Liver (tissue), 3 donors: Measurements from ENCODE around the gene PTPN20.
"Not testable (repeated sequence)": the region's sequence is repeated elsewhere in the genome, so short reads cannot be mapped to it uniquely, and the experiment has no call there.

Experiments
- EGR1 ChIP-seq, 2 donors: IDR thresholded peaks; 2 replicates each; pipeline ENCODE4 v1.6.1; 2016 to 2018; ENCODE audit warnings: antibody characterized with exemption in 2 of 2, low read depth in 2 of 2
- JUND ChIP-seq, 2 donors: IDR thresholded peaks; 2 replicates each; pipeline ENCODE4 v1.6.1; 2016; ENCODE audit warnings: antibody characterized with exemption in 2 of 2
- NR2F2 ChIP-seq: IDR thresholded peaks from 2 replicates; pipeline ENCODE4 v1.6.1; 2016; ENCODE audit warnings: antibody characterized with exemption
- RAD21 ChIP-seq, 2 donors: IDR thresholded peaks; 2 replicates each; pipeline ENCODE4 v1.6.1; 2016; ENCODE audit warnings: antibody characterized with exemption in 2 of 2, mild to moderate bottlenecking in 2 of 2
- RXRA ChIP-seq, 2 donors: IDR thresholded peaks; 2 replicates each; pipeline ENCODE4 v1.6.1; 2017 to 2018; ENCODE audit warnings: antibody characterized with exemption in 2 of 2, mild to moderate bottlenecking in 1 of 2
- SP1 ChIP-seq: IDR thresholded peaks from 2 replicates; pipeline ENCODE4 v1.6.1; 2018; ENCODE audit warnings: antibody characterized with exemption, mild to moderate bottlenecking
- YY1 ChIP-seq: IDR thresholded peaks from 2 replicates; pipeline ENCODE4 v1.6.1; 2016; ENCODE audit warnings: antibody characterized with exemption, mild to moderate bottlenecking
- TF ChIP-seq, protein P1 (sequence below): fragments of 150-350 bp; IDR thresholded peaks from 2 replicates; pipeline ENCODE4 v1.5.1; 2017; ENCODE audit warnings: improper control_type of control experiment, low read depth, low read length; ENCODE audit not compliant: missing input control
- TF ChIP-seq, protein P2 (sequence below): IDR thresholded peaks from 2 replicates; pipeline ENCODE4 v1.6.1; 2016; ENCODE audit warnings: antibody characterized with exemption
- TF ChIP-seq, protein P3 (sequence below): IDR thresholded peaks from 2 replicates; pipeline ENCODE4 v1.6.1; 2016; ENCODE audit warnings: antibody characterized with exemption, mild to moderate bottlenecking
- TF ChIP-seq, protein P4 (sequence below): IDR thresholded peaks from 2 replicates; pipeline ENCODE4 v1.6.1; 2016; ENCODE audit warnings: antibody characterized with exemption
- TF ChIP-seq, protein P5 (sequence below): IDR thresholded peaks from 2 replicates; pipeline ENCODE4 v1.6.1; 2016; ENCODE audit warnings: antibody characterized with exemption
- donor health status: healthy.
- donor health status: healthy.

DNA sequence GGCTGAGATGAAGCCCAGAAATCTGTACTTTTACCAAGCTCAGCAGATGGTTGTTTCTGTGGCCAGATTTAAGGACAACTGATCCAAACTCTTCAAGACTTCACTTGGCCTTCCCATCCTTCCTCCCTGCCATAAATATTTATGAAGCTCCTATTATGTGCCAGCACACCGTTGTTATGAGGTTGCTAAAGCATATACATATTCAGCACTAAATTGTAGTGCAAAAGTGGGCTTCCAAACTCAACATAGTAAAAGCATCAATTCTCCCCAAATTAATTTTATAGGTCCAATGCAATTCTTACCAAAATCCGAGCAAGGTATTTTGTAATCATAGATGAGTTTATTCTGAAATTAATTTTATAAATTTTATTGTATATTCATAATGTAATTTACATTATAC lies 10.0 kb upstream of the PTPN20 start:
- not testable (repeated sequence) for TF ChIP-seq RAD21 (IDR thresholded peaks at IDR 0.05); SP1; EGR1 (IDR thresholded peaks at IDR 0.05; ENCODE audit: low read depth in 2 of 2); RXRA (IDR thresholded peaks at IDR 0.05); JUND (IDR thresholded peaks at IDR 0.05); YY1; NR2F2
- TF ChIP-seq, protein P1, sequence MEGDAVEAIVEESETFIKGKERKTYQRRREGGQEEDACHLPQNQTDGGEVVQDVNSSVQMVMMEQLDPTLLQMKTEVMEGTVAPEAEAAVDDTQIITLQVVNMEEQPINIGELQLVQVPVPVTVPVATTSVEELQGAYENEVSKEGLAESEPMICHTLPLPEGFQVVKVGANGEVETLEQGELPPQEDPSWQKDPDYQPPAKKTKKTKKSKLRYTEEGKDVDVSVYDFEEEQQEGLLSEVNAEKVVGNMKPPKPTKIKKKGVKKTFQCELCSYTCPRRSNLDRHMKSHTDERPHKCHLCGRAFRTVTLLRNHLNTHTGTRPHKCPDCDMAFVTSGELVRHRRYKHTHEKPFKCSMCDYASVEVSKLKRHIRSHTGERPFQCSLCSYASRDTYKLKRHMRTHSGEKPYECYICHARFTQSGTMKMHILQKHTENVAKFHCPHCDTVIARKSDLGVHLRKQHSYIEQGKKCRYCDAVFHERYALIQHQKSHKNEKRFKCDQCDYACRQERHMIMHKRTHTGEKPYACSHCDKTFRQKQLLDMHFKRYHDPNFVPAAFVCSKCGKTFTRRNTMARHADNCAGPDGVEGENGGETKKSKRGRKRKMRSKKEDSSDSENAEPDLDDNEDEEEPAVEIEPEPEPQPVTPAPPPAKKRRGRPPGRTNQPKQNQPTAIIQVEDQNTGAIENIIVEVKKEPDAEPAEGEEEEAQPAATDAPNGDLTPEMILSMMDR: not testable (repeated sequence)
- TF ChIP-seq, protein P2, sequence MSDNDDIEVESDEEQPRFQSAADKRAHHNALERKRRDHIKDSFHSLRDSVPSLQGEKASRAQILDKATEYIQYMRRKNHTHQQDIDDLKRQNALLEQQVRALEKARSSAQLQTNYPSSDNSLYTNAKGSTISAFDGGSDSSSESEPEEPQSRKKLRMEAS: not testable (repeated sequence)
- TF ChIP-seq, protein P3, sequence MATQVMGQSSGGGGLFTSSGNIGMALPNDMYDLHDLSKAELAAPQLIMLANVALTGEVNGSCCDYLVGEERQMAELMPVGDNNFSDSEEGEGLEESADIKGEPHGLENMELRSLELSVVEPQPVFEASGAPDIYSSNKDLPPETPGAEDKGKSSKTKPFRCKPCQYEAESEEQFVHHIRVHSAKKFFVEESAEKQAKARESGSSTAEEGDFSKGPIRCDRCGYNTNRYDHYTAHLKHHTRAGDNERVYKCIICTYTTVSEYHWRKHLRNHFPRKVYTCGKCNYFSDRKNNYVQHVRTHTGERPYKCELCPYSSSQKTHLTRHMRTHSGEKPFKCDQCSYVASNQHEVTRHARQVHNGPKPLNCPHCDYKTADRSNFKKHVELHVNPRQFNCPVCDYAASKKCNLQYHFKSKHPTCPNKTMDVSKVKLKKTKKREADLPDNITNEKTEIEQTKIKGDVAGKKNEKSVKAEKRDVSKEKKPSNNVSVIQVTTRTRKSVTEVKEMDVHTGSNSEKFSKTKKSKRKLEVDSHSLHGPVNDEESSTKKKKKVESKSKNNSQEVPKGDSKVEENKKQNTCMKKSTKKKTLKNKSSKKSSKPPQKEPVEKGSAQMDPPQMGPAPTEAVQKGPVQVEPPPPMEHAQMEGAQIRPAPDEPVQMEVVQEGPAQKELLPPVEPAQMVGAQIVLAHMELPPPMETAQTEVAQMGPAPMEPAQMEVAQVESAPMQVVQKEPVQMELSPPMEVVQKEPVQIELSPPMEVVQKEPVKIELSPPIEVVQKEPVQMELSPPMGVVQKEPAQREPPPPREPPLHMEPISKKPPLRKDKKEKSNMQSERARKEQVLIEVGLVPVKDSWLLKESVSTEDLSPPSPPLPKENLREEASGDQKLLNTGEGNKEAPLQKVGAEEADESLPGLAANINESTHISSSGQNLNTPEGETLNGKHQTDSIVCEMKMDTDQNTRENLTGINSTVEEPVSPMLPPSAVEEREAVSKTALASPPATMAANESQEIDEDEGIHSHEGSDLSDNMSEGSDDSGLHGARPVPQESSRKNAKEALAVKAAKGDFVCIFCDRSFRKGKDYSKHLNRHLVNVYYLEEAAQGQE: not testable (repeated sequence)
- TF ChIP-seq, protein P4, sequence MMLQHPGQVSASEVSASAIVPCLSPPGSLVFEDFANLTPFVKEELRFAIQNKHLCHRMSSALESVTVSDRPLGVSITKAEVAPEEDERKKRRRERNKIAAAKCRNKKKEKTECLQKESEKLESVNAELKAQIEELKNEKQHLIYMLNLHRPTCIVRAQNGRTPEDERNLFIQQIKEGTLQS: not testable (repeated sequence)
- TF ChIP-seq, protein P5, sequence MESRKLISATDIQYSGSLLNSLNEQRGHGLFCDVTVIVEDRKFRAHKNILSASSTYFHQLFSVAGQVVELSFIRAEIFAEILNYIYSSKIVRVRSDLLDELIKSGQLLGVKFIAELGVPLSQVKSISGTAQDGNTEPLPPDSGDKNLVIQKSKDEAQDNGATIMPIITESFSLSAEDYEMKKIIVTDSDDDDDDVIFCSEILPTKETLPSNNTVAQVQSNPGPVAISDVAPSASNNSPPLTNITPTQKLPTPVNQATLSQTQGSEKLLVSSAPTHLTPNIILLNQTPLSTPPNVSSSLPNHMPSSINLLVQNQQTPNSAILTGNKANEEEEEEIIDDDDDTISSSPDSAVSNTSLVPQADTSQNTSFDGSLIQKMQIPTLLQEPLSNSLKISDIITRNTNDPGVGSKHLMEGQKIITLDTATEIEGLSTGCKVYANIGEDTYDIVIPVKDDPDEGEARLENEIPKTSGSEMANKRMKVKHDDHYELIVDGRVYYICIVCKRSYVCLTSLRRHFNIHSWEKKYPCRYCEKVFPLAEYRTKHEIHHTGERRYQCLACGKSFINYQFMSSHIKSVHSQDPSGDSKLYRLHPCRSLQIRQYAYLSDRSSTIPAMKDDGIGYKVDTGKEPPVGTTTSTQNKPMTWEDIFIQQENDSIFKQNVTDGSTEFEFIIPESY: not testable (repeated sequence)
